Measurements from ENCODE around the gene CMKLR1. TPM values are rescaled to one million over a fixed set of nuclear protein-coding genes. Genes with fewer than 3 reads are reported as not detected.

CMKLR1 gene
- total RNA-seq, 1 experiment from 2014 or later: 0.15 TPM

DNA sequence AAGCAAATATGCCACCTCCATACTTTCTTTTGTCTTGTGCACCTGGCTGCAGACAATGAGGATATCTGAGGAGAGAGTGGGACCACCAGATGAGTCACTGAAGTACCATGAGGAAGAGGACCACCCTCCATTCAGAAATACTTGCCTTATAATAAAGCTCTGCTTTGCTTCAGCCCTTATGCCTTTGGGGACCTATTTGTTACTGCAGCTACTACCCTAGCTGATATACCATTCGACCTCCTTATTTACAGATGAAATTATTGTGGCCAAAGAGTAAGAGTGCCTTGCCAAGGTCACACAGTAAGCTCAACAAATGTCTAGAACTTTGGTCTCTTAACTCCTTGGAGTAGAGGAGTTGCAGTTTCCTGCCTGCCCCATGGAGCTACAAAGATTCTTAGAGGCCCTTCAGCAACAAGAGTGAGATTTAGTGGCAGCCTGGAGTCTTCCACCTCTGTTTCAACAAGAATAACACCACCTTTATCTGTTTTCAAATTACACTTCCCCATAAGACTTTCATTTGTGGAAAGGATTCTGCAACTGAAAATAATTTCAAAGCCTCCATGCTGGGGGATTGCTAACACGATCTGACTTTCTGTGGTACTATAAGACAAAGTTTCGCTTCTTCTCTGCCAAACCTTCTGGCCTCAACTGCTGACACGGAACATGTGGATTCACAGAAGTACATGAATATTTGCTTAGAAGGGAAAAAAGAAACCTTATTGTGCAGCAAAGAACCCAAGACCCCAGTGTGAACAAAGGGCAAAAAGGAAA is 3.6 kb downstream of the CMKLR1 start:
- DNase-seq (ENCODE audit: low read depth, low spot score) (no peak), ATAC-seq (no peak)
- H4K20me1 ChIP-seq (ENCODE audit: insufficient read depth): no peaks in the 10 kb centered on the region
- no peak overlapping the region for H3K27ac ChIP-seq (ENCODE audit: low read depth, low read length)
- H3K9me2 ChIP-seq (ENCODE audit: insufficient read depth): no peaks in the 10 kb centered on the region
- TF ChIP-seq CEBPB (IDR thresholded peaks at IDR 0.05; ENCODE audit: low read depth): no peak
- TF ChIP-seq EZH2phosphoT487 (IDR thresholded peaks at IDR 0.05; ENCODE audit: borderline replicate concordance): no peak
- TF ChIP-seq EZH2 (IDR thresholded peaks at IDR 0.05): no peak
- TF ChIP-seq JUND (IDR thresholded peaks at IDR 0.05): no peak
- TF ChIP-seq, protein P1, sequence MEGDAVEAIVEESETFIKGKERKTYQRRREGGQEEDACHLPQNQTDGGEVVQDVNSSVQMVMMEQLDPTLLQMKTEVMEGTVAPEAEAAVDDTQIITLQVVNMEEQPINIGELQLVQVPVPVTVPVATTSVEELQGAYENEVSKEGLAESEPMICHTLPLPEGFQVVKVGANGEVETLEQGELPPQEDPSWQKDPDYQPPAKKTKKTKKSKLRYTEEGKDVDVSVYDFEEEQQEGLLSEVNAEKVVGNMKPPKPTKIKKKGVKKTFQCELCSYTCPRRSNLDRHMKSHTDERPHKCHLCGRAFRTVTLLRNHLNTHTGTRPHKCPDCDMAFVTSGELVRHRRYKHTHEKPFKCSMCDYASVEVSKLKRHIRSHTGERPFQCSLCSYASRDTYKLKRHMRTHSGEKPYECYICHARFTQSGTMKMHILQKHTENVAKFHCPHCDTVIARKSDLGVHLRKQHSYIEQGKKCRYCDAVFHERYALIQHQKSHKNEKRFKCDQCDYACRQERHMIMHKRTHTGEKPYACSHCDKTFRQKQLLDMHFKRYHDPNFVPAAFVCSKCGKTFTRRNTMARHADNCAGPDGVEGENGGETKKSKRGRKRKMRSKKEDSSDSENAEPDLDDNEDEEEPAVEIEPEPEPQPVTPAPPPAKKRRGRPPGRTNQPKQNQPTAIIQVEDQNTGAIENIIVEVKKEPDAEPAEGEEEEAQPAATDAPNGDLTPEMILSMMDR (IDR thresholded peaks at IDR 0.05 in 2 of 3, conservative IDR thresholded peaks at IDR 0.05 in 1 of 3; ENCODE audit: borderline replicate concordance in 1 of 3, insufficient read depth in 1 of 3, low read depth in 2 of 3, low read length in 2 of 3): no peak
- TF ChIP-seq POLR2A (IDR thresholded peaks at IDR 0.05; ENCODE audit: borderline replicate concordance, extremely low read depth, insufficient read depth, insufficient read length): no peak
- TF ChIP-seq ZNF274 (IDR thresholded peaks at IDR 0.05; ENCODE audit: low read depth, low read length): no peak
- no peak overlapping the region for H3K4me3 ChIP-seq (replicated peaks in 1 of 2; ENCODE audit: low read depth in 1 of 2, low read length in 2 of 2)
- H3K9ac ChIP-seq (ENCODE audit: low read length): no peak overlapping the region
- intact Hi-C loops (cut with micrococcal nuclease): loop anchor here (10.0 kb wide), 1 partner anchor 279 kb away; no protein-coding TSS in a partner anchor
- BruUV-seq (replicated peaks): no TSS peak
- ChIA-PET CTCF (no interaction called here), RAD21 (ENCODE audit: low non-redundant PET in 1 of 2, low total read pairs in 2 of 2, uncharacterized antibody in 2 of 2, unreplicated experiment in 2 of 2) (no interaction called here), POLR2A (no interaction called here)
- H3K36me3 ChIP-seq (ENCODE audit: control insufficient read depth in 1 of 2, insufficient read depth in 2 of 2, low read length in 2 of 2): no peaks in the 10 kb centered on the region
- H3K27me3 ChIP-seq (ENCODE audit: insufficient read depth, low read length): no peaks in the 10 kb centered on the region; the same call in 1 of the 2 replicates
- H3K79me2 ChIP-seq (ENCODE audit: insufficient read depth, low read length): no peaks in the 10 kb centered on the region
- no peak overlapping the region for H3K4me2 ChIP-seq (ENCODE audit: low read length)
- H3K4me1 ChIP-seq (ENCODE audit: control insufficient read depth in 1 of 2, insufficient read depth in 2 of 2, low read length in 2 of 2): peaks cover 0 to 4% of the 10 kb centered on the region in 2 experiments; a peak in 1 of 4 replicates
- no peaks in the 10 kb centered on the region for H3K9me3 ChIP-seq (ENCODE audit: control insufficient read depth in 1 of 2, insufficient read depth in 1 of 2, low read depth in 1 of 2, low read length in 2 of 2)
- H2AFZ ChIP-seq (ENCODE audit: low read depth, low read length, poor library complexity, severe bottlenecking): no peak overlapping the region
